SK-N-DZ (cell line): ENCODE data around the gene TMPRSS4.

Experiments used
- DNase-seq: peaks from one replicate; pipeline ENCODE4 v3.0.0-alpha.2; 2015; ENCODE audit warnings: low spot score

TMPRSS4 gene

GRCh38 chr11:118078911-118079411 lies 2.1 kb downstream of the TMPRSS4 start:
- no peak for DNase-seq

DNA sequence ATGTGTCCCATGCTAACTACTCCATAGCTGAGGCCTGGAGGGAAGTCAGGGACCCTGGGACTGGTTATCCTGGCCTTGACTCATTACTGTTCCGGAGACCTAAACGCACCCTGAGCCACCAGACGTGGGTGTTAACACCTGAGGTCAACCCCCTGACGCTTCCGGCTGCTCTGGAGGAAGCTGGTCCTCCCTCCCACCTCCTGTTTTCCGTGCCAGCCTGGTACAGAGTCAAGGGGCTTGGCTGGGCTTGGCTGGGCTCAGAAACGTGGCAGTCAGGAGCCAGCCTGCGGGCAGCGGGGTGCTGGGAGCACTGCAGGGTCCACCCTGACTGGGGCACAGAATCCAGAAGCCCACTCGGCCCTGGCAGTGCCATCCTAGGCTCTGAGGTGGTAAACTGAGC lies 2.6 kb downstream of the TMPRSS4 start:
- DNase-seq, result no peak

DNA sequence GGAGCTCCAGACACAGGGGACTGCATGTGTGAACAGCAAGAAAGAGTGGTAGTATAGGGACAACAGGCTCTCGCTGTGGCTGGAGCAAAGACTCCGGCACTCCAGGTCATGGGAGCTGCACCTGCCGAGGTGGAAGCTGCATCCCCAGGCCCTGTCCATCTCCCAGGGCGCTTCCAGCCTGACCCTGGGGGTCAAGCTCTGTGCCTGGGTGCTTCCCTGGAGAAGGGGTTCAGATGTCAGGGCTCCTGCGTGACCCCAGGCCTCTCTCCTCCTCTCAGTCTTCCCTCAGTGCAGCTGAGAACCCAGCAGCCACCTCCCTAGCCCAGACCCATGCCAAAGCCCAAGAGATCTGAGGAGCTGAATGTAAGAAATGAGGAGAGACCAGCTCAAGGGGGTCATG lies 3.4 kb downstream of the TMPRSS4 start:
- no peak for DNase-seq

DNA sequence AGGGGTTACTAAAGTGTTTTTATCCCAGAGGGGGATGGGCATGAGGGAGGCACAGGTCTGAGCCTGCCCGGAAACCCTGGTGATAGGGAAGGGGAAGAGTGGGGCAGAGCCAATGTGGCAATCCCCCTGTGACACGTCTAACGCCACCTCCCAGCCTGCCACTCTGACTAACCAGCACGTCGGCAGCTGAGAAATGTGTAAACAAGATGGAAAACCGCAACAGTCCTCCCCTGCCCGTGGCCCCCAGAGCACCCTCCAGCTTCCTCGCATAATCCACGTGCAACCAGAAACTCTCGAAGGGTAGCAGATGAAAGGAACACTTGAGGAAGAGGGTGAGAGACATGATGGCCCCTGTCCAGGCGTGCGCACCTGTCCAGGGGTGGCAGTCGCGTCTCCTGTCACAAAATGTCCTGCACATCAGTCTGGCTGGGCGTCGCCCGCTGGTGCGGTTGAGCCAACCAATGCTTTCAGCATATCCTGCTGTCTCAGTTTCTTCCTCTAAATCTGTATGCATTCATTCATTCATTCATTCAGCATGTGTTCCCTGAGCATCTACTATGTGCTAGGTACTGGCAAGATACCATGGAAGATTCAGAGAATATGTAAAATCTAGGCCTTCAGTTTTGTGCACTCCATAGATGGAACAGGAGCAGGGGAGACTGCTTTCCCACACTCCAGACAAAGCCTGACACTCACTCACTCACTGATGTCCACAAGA lies 4.5 kb downstream of the TMPRSS4 start:
- DNase-seq, result no peak

GRCh38 chr11:118082880-118083552 lies 6.1 kb downstream of the TMPRSS4 start:
- DNase-seq, result no peak

GRCh38 chr11:118084247-118084646 lies 7.4 kb downstream of the TMPRSS4 start:
- DNase-seq, result no peak

DNA sequence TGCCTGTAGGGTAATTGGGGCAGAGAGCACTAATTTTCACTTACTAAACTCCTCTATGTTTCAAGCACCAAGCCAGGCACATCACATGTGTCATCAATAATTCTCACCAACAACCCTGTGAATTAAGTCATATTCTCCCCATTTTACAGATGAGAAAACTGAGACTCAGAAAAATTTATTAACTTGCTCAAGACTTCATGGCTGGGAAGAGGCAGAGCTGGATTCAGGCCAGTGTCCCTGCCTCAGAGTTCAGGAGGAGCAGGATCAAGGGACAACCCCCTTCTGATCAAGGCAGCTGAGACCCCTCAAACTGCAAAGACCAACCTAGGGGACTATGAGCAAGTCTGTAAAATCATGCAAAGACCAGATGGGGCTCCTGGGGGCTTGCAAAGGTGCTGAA lies 7.8 kb downstream of the TMPRSS4 start:
- DNase-seq, result no peak

DNA sequence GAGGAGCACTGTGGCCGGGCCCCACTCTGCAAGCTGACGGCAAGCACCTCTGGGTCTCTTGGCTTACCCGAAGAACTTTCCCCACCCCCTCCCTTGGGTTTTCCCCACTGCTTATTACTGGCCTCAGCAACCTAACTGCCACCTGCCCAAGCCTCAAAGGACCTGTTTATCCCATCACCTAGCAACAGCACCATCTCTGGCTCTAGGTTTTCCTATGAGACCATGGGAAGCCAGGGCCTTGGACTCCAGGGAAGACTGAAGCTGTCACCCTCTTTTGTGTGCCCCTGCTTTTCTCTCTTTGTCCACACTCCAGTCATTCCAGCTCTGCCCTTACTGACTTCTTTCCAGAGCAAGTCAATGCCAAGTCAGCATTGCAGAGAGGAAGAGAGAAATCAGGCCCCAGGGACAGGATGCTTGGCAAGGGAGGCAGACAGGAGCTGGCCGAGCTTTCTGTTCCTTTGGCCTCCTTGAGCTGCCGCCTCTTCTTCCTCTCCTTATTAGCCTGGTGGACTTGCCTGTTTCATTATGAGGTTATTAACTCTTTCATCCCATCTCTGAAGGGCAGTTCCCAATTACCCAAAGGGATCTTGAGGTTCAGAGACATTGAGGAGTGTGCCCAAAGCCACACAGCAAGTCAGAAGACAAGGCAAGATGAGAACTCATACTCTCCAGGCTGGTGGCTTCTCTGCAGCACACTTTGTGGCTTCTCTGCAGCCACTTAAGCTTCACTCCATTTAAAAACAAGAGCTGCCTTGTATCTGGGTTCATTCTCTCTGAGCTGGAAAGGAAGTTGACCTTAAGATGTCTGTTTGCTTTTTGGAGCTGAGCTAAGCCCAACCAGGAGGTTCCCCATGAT lies 10.3 kb downstream of the TMPRSS4 start, which contains the start of gene SMIM35:
Gene SMIM35 (minus strand): TSS at position 51 of the 856 bp plus-strand sequence. CDS start 206 bp downstream, outside the sequence.
- no peak for DNase-seq

GRCh38 chr11:118087931-118088330 lies 11.1 kb downstream of the TMPRSS4 start:
- no peak for DNase-seq

DNA sequence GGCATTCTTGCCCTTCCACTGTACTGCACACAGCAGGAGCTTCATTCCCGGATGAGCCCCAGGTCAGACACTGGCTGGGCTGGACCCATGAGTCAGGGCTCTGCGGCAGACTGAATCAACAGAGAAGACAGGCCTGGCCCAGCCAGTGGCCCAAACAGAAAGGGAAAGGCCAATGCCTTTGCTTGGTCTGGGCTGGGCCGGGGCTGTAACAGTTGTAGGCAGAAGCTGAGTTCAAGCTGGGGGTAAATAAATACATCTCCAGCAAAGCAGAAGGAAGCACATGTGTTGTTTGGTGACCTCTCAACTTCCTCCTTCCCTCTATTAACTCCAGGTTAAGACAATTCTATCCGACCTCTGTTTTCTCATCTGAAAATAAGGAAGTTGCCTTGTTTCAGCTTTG lies 11.7 kb downstream of the TMPRSS4 start:
- no peak for DNase-seq

GRCh38 chr11:118090545-118091162 lies 13.8 kb downstream of the TMPRSS4 start:
- no peak for DNase-seq

DNA sequence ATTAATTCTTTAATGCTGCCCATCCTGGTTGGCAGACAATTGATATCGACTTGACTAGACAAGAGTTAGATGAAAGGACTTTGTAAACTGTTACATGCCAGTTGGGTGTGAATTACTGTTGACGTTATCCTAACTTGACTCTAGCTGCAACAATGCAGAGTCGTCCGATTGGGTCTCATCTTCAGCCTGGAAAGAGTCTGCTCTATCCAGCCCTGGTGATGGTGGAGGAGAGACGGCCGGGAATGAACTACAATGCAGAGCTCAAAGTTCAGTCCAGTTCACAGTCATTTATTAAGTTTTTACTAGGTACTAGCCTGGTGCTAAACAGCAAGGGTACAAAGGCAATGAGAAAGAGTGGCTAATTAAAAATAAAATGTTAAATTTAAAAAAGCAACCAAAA lies 14.8 kb downstream of the TMPRSS4 start:
- no peak for DNase-seq

DNA sequence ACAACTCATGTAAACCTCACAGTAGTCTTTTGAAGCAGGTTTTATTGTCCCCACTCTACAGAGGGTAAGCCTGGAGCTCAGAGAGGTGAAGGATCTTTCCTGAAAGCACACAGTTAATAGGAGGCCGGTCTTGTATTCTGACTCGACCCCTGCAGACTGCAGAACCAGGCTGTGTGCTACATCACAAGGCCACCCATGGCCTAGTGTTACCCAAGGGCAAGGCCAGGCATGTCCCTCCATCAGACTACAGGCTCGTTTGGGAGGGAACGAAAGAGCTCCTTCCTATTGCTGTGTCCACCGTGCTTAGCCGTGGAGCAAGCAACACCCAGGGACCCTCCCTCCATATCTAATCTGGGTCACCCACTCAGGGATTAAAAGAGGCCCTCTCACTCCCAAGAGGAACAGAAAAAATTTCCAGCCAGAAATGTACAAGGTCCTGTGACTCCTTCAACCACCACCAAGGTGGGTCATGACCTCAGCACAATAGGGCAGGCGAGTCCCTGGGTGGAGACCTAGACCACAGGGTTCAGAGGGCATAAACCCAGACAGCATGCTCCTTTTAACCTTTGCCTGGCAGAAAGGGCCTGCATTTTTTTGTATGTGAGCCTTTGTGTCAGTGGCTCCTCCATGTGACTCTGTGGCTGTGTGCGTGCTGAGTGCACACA lies 16.2 kb downstream of the TMPRSS4 start:
- DNase-seq, result no peak

DNA sequence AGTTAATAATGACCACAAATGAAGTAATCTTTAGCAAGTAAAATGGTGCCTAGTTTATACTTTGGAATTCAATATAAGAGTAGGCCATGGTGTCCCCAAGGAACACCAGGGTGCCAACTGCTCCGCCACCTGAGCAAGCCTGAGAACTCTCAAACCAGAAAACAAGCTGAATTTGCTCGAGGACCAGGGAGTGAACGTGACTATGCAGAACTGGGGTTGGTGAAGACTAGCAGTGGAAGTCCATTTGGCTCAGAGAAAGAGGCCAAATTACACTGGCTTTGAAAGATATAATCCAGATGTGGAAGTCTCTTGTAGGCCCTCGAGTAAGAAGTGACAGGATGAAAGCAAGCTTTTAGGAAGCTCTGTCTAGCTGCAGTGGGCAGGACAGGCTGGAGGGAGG lies 18.6 kb downstream of the TMPRSS4 start:
- DNase-seq, result no peak

DNA sequence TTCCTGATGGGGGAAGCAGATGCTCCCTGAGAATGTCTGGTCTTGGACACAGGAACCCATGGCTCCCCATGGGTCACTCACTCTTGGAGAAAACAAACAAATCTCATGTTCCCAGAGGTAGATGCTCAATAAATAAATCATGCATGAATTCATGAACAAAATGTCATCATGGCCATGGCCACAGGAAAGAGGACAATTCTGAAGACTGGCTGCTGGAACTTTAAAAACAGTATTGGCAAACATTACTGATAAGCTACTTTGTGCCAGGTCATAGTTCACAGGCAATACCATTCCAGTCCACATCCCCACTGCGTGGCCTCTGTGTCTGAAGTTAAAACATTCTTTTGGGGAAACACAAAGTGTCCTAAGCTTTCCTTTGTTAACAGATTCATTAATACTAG lies 19.1 kb downstream of the TMPRSS4 start:
- DNase-seq, result no peak

DNA sequence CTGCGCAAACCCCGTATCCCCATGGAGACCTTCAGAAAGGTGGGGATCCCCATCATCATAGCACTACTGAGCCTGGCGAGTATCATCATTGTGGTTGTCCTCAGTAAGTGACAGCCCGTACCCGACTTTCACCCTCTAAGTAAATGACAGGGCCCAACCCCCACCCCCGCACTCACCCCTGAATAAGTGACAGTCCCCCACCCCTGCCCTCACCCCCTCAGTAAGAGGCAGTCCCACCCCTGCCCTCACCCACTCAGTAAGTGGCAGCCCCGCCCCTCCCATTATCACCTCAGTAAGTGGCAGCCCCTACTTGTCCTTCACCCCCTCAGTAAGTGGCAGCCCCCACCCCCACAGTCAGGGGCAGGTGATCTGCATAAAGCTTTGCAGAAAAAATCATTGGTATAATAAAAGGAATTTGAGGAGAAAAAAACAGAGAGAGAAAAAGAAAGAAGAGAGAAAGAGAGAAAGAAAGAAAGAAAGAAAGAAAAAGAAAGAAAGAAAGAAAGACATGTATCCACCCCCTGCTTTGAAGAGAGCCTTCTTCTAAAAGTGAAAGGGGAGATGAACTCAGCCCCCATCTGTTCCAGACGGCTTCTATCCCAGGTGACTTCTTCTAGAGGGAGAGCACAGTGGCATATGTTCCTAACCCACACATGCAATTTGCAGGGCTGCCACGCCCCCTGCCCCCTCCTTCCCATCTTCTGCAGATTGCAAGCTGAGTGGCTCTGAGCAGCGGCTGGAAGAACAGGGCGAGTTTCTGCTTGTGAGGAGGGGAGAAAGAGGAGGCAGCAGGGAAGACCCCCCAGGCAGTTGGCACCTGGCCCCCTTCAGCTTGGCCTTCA lies 22.3 kb downstream of the TMPRSS4 start:
- DNase-seq, result no peak

- DNase-seq, result no peak
These were observed 23.1 kb downstream of the TMPRSS4 start for GRCh38 chr11:118099838-118100556.

- DNase-seq, result no peak
These were observed 23.9 kb downstream of the TMPRSS4 start for GRCh38 chr11:118100691-118101232.

DNA sequence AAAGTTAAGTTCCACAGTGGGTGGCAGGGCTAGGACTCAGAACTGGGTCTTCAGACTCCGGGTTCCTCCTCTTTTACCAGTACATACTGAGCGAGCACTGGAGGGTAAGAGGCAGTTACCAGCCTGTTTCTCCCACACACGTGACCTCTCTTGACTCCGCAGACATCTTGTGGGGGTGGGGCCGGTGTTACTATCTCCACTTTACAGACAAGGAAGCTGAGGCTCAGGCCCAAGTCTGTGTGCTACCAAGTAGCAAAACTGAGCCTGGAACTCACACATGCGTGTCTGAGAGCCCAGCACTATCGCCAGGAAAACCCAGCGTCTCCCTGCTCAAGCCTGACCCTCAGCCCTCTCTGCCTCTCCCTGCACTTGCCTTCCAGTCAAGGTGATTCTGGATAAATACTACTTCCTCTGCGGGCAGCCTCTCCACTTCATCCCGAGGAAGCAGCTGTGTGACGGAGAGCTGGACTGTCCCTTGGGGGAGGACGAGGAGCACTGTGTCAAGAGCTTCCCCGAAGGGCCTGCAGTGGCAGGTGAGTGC lies 25.9 kb downstream of the TMPRSS4 start:
- no peak for DNase-seq
